PFSK-1 (cell line): ENCODE data around the gene RPS19BP1.

Source experiments
- FOXP2 ChIP-seq: optimal IDR thresholded peaks from 2 replicates; pipeline ENCODE3; 2011; ENCODE audit warnings: borderline replicate concordance, control low read depth, inconsistent platforms; ENCODE audit not compliant: insufficient read depth; ENCODE audit errors: extremely low read length, extremely low read depth
- POLR2AphosphoS5 ChIP-seq: IDR thresholded peaks from 2 replicates; pipeline ENCODE4 v1.6.1; 2012; ENCODE audit warnings: low read depth, mild to moderate bottlenecking, control low read depth, low read length, moderate library complexity
- REST ChIP-seq, 2 experiments: IDR thresholded peaks; 2 replicates each; pipeline versions ENCODE4 v1.6.1 to v1.8.0; 2011 to 2012; ENCODE audit warnings: low read depth in 2 of 2, low read length in 2 of 2, control low read depth in 1 of 2, inconsistent platforms in 1 of 2, mild to moderate bottlenecking in 1 of 2, moderate library complexity in 1 of 2; ENCODE audit not compliant: insufficient read depth in 1 of 2
- SIN3A ChIP-seq: IDR thresholded peaks from 2 replicates; pipeline ENCODE4 v1.6.1; 2012; ENCODE audit warnings: mild to moderate bottlenecking, low read length, moderate library complexity, borderline replicate concordance; ENCODE audit not compliant: insufficient read depth
- TAF1 ChIP-seq: IDR thresholded peaks from 2 replicates; pipeline ENCODE4 v1.6.1; 2012; ENCODE audit warnings: low read length, control low read depth, borderline replicate concordance; ENCODE audit not compliant: insufficient read depth

Gene RPS19BP1

GRCh38 chr22:39524753-39525657 is 7.5 kb downstream of the RPS19BP1 start:
- no peak for TF ChIP-seq REST (IDR thresholded peaks at IDR 0.05; ENCODE audit: insufficient read depth in 1 of 2, low read depth in 2 of 2, low read length in 2 of 2)
- peak; percentile 30; the same call in 1 of the 2 replicates for TF ChIP-seq POLR2AphosphoS5

- TF ChIP-seq TAF1 (no peak; the same call in 1 of the 2 replicates), POLR2AphosphoS5 (peak; percentile 40)
Measured at GRCh38 chr22:39524089-39524752, 8.3 kb downstream of the RPS19BP1 start.

- peak; percentile 86 for TF ChIP-seq POLR2AphosphoS5
- no peak for TF ChIP-seq FOXP2
- no peak for TF ChIP-seq REST (IDR thresholded peaks at IDR 0.05; ENCODE audit: insufficient read depth in 1 of 2, low read depth in 2 of 2, low read length in 2 of 2)
Measured at GRCh38 chr22:39522567-39523300, 9.8 kb downstream of the RPS19BP1 start.

GRCh38 chr22:39521106-39521885 is 11.3 kb downstream of the RPS19BP1 start:
- TF ChIP-seq POLR2AphosphoS5, result 0 out of 2 replicates have a peak, but pooled peaks have one; percentile 22
- 0 out of 2 replicates have a peak, but pooled peaks have one; percentile 3 for TF ChIP-seq TAF1

GRCh38 chr22:39520226-39521105 is 12.1 kb downstream of the RPS19BP1 start, which contains the start of gene ATF4:
TSS of gene ATF4 (plus strand) at chr22:39520562. CDS start at chr22:39521446, 884 bp downstream.
- TF ChIP-seq POLR2AphosphoS5 (peak; percentile 85), REST (IDR thresholded peaks at IDR 0.05; ENCODE audit: insufficient read depth in 1 of 2, low read depth in 2 of 2, low read length in 2 of 2) (peak; percentile 27 to 48; a peak in 2 of 4 replicates), TAF1 (peak; percentile 97), SIN3A (no peak), FOXP2 (peak; percentile 8)
